Spleen (tissue), 11 donors: Measurements from ENCODE around the gene RHNO1. TPM values are rescaled to one million over a fixed set of nuclear protein-coding genes. Genes with fewer than 3 reads are reported as not detected.

Experiments
- DNase-seq: peaks from one replicate; pipeline ENCODE4 v3.0.0-alpha.2; 2020
- H3K27ac ChIP-seq, 8 donors: fragments of 200-600 bp; sonication (generic) in 7 of 8; 1 replicate in 4 of 8; 2 replicates in 4 of 8; pipeline versions ENCODE4 v1.5.0 to v1.8.0; 2016 to 2021; ENCODE audit warnings: inconsistent platforms in 4 of 8, mild to moderate bottlenecking in 4 of 8, moderate library complexity in 1 of 8
- H3K27me3 ChIP-seq, 7 donors: fragments of 200-600 bp; sonication (generic) in 6 of 7; replicated peaks in 1 of 7; 1 replicate in 4 of 7; 2 replicates in 3 of 7; pipeline versions ENCODE4 v1.5.0 to v1.8.0; 2016 to 2021; ENCODE audit warnings: inconsistent platforms in 3 of 7, mild to moderate bottlenecking in 1 of 7
- H3K36me3 ChIP-seq, 6 donors: fragments of 200-600 bp; sonication (generic) in 5 of 6; 1 replicate in 4 of 6; 2 replicates in 2 of 6; pipeline versions ENCODE4 v1.5.0 to v1.8.0; 2016 to 2021; ENCODE audit warnings: inconsistent platforms in 2 of 6
- H3K4me1 ChIP-seq, 6 donors: fragments of 200-600 bp; sonication (generic) in 5 of 6; 1 replicate in 3 of 6; 2 replicates in 3 of 6; pipeline versions ENCODE4 v1.5.0 to v1.8.0; 2016 to 2021; ENCODE audit warnings: inconsistent platforms in 3 of 6
- H3K4me3 ChIP-seq, 8 donors: fragments of 200-600 bp; sonication (generic) in 7 of 8; 1 replicate in 4 of 8; 2 replicates in 4 of 8; pipeline versions ENCODE4 v1.5.0 to v1.8.0; 2016 to 2021; ENCODE audit warnings: inconsistent platforms in 4 of 8, mild to moderate bottlenecking in 4 of 8, moderate library complexity in 2 of 8
- H3K9me3 ChIP-seq, 8 donors: fragments of 200-600 bp; sonication (generic) in 7 of 8; 1 replicate in 4 of 8; 2 replicates in 4 of 8; pipeline versions ENCODE4 v1.5.0 to v1.8.0; 2016 to 2021; ENCODE audit warnings: inconsistent platforms in 4 of 8
- CTCF ChIP-seq, 11 experiments: fragments of 200-600 bp in 7 of 11; fragments of 450-650 bp in 4 of 11; sonication (generic) in 4 of 11; IDR thresholded peaks in 8 of 11; conservative IDR thresholded peaks in 3 of 11; 1 replicate in 7 of 11; 2 replicates in 4 of 11; pipeline versions ENCODE4 v1.4.0 to v1.8.0; 2016 to 2021; ENCODE audit warnings: antibody characterized with exemption in 11 of 11, inconsistent platforms in 4 of 11, mild to moderate bottlenecking in 1 of 11
- POLR2A ChIP-seq, 3 donors: fragments of 450-650 bp; IDR thresholded peaks; one replicate each; pipeline ENCODE4 v1.5.1; 2017; ENCODE audit warnings: antibody characterized with exemption in 3 of 3, mild to moderate bottlenecking in 1 of 3
- POLR2AphosphoS5 ChIP-seq, 3 donors: sonication (generic); formaldehyde crosslinking; IDR thresholded peaks; one replicate each; pipeline ENCODE4 v1.5.1; 2017; ENCODE audit warnings: antibody characterized with exemption in 3 of 3
- WGBS, 5 donors: extraction: QIAGEN DNeasy Blood & Tissue Kit in 3 of 5; methylation state at CpG; one replicate each; pipeline versions ENCODE4 v1.1.5 to v1.1.7; 2013 to 2018; 5-methylcytosine and 5-hydroxymethylcytosine counted together
- intact Hi-C: fragments of 100-400 bp; cut with DNase I; formaldehyde crosslinking; loops from one replicate; pipeline ENCODE4 v1.15.0; 2023; ENCODE audit warnings: low total_unique reads
- polyA plus RNA-seq, 3 donors: library from polyadenylated mRNA; stranded (reverse); fragments of 200-250 nt; gene quantifications; one replicate each; pipeline ENCODE4 v1.2.1, GENCODE V29; 2013
- total RNA-seq, 7 donors: library from RNA; depleted of rRNA in 3 of 7; stranded (reverse); fragments of >200 nt in 3 of 7; fragmentation: NEBNext Ultra II Directional in 4 of 7; extraction: Animal tissue kit (Norgen Biotek cat#: 25700) in 4 of 7; gene quantifications; one replicate each; pipeline versions ENCODE4 v1.1.0 to v1.2.1, GENCODE V29; 2016 to 2021
- donor health status: healthy with polysubstance abuse.
- donor health status: DM: no; HTN: no; CAD: no; lungs with moderate emphysema.
- donor health status: DM: no; HTN: no; CAD: no.
- donor health status: Bipolar disorder and iron deficiency.
- donor health status: healthy.
- donor health status: DM: no; HTN: no; CAD: no.
- donor health status: DM: yes; HTN: yes; CAD: no.

The RHNO1 gene
- total and polyA plus RNA-seq, 10 donors: 15.9 to 26.0 (median 23.1) TPM

- Histone ChIP-seq H3K36me3 (peaks cover 0 to 77% (median 25%) of the 10 kb centered on the region in 6 donors), H3K27me3 (no peaks in the 10 kb centered on the region), H3K4me1 (no peaks in the 10 kb centered on the region), H3K4me3 (no peak overlapping the region), H3K9me3 (no peaks in the 10 kb centered on the region), H3K27ac (no peak overlapping the region)
- DNase-seq: no peak
- TF ChIP-seq CTCF (IDR thresholded peaks at IDR 0.05 in 8 of 11, conservative IDR thresholded peaks at IDR 0.05 in 3 of 11) (no peak), POLR2A (IDR thresholded peaks at IDR 0.05) (no peak), POLR2AphosphoS5 (IDR thresholded peaks at IDR 0.05) (no peak)
- intact Hi-C loops: no loop called here
- 94 to 99% (median 98%) methylated on average over 9 of the region's 9 CpGs for WGBS, 5 donors
Measured at GRCh38 chr12:2923057-2923456, 46.0 kb downstream of the RHNO1 start.

GRCh38 chr12:2924019-2924418 lies 47.0 kb downstream of the RHNO1 start:
- no peaks in the 10 kb centered on the region for H3K9me3 ChIP-seq
- H3K27me3 ChIP-seq: no peaks in the 10 kb centered on the region
- TF ChIP-seq POLR2A (IDR thresholded peaks at IDR 0.05) (no peak), POLR2AphosphoS5 (IDR thresholded peaks at IDR 0.05) (no peak), CTCF (IDR thresholded peaks at IDR 0.05 in 8 of 11, conservative IDR thresholded peaks at IDR 0.05 in 3 of 11) (no peak)
- DNase-seq: no peak
- H3K27ac ChIP-seq: no peak overlapping the region
- H3K4me3 ChIP-seq: no peak overlapping the region
- WGBS, 5 donors: 92 to 99% (median 97%) methylated on average over 3 of the region's 3 CpGs
- no peaks in the 10 kb centered on the region for H3K4me1 ChIP-seq
- intact Hi-C loops: no loop called here
- H3K36me3 ChIP-seq: peaks cover 0 to 85% (median 25%) of the 10 kb centered on the region in 6 donors

- H3K27me3 ChIP-seq: no peaks in the 10 kb centered on the region
- H3K4me3 ChIP-seq: no peak overlapping the region
- no peaks in the 10 kb centered on the region for H3K4me1 ChIP-seq
- 78 to 86% (median 80%) methylated on average over 6 of the region's 6 CpGs for WGBS, 5 donors
- H3K9me3 ChIP-seq: no peaks in the 10 kb centered on the region
- H3K27ac ChIP-seq: no peak overlapping the region
- intact Hi-C loops: no loop called here
- TF ChIP-seq CTCF (IDR thresholded peaks at IDR 0.05 in 8 of 11, conservative IDR thresholded peaks at IDR 0.05 in 3 of 11) (no peak), POLR2A (IDR thresholded peaks at IDR 0.05) (no peak), POLR2AphosphoS5 (IDR thresholded peaks at IDR 0.05) (no peak)
- H3K36me3 ChIP-seq: peaks cover 0 to 100% (median 32%) of the 10 kb centered on the region in 6 donors
- DNase-seq: no peak
Measured at GRCh38 chr12:2925322-2925995, 48.4 kb downstream of the RHNO1 start.

- no peaks in the 10 kb centered on the region for H3K4me1 ChIP-seq
- 75 to 85% (median 79%) methylated on average over 8 of the region's 8 CpGs for WGBS, 5 donors
- intact Hi-C loops: no loop called here
- H3K9me3 ChIP-seq: no peaks in the 10 kb centered on the region
- DNase-seq: no peak
- no peak overlapping the region for H3K4me3 ChIP-seq
- no peak overlapping the region for H3K27ac ChIP-seq
- peaks cover 0 to 100% (median 55%) of the 10 kb centered on the region in 6 donors for H3K36me3 ChIP-seq
- TF ChIP-seq CTCF (IDR thresholded peaks at IDR 0.05 in 8 of 11, conservative IDR thresholded peaks at IDR 0.05 in 3 of 11) (no peak), POLR2AphosphoS5 (IDR thresholded peaks at IDR 0.05) (no peak), POLR2A (IDR thresholded peaks at IDR 0.05) (no peak)
- no peaks in the 10 kb centered on the region for H3K27me3 ChIP-seq
Measured at GRCh38 chr12:2930865-2931264, 53.8 kb downstream of the RHNO1 start.
